NCI-H146 treated with DMSO at 0.1 percent for 48 hours (cell line): ENCODE results near the gene HSPB8.

Source experiments
- DNase-seq: peaks from one replicate; lab custom pipeline; 2025; ENCODE audit not compliant: unreplicated experiment; lab: John Stamatoyannopoulos, UW

Gene HSPB8

GRCh38 chr12:119169150-119169549 lies 9.6 kb upstream of the HSPB8 start:
- no peak for DNase-seq

DNA sequence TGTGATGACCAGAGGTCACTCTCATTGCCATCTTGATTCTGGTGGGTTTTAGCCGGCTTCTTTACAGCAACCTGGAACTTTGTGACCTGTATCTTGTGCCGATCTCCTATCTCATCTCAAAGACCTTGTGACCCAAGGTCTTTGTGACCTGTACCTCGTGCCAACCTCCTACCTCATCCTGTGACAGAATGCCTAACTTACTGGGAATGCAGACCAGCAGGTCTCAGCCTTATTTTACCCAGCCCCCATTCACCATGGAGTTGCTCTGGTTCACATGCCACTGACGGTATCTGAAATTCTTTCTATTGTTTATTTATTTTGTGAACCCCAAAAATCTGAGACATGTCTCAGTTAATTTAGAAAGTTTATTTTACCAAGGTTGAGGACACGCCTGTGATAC lies 7.4 kb upstream of the HSPB8 start:
- no peak for DNase-seq

DNA sequence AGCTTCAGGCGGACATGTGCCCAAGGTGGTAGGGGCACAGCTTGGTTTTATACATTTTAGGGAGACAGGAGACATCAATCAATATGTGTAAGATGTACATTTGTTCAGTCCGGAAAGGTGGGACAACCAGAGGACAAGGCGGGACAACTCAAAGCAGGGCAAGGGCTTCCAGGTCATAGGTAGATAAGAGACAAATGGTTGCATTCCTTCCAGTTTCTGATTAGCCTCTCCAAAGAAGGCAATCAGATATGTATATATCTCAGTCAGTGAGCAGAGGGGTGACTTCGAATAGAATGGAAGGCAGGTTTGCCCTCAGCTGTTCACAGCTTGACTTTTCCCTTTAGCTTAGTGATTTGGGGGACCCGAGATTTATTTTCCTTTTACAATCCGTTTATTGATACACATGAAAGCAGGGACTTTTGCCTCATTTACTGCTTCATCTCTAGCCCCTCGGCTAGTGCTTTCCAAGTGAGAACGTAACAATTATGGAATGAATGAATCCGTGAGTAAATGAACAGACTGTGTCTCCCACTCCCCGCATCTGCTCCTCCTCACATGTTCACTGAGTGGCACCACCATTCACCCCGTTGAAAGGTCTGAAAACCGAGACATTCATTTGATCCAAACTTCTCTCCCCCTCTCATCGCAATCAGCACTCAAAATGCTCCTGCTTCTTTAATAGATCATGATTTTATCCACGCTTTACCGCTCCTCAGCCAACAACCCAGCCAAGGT lies 6.9 kb upstream of the HSPB8 start:
- DNase-seq: no peak

DNA sequence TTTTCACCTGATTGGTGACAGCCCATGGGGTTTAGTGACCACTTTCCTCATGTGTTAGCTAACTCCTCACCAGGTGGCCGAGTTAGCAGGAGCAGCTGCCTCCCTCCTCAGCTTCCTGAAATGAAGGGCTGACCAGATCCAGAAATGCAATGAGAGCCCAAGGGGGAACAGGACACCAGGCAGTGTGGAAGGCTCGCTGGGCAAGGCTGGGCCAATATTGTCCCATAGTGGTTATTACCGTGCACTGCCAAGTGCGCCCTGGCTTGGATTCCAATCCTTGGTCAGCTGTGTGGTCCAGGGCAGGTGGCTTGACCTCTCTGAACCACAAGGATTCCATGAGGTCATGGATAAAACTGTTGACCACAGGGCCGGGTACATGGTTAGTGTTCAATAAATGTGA lies 3.6 kb upstream of the HSPB8 start:
- no peak for DNase-seq

- DNase-seq: peak; percentile 59
Measured at GRCh38 chr12:119176267-119177055, 2.3 kb upstream of the HSPB8 start.

- no peak for DNase-seq
Measured at GRCh38 chr12:119177056-119177325, 1.7 kb upstream of the HSPB8 start.

DNA sequence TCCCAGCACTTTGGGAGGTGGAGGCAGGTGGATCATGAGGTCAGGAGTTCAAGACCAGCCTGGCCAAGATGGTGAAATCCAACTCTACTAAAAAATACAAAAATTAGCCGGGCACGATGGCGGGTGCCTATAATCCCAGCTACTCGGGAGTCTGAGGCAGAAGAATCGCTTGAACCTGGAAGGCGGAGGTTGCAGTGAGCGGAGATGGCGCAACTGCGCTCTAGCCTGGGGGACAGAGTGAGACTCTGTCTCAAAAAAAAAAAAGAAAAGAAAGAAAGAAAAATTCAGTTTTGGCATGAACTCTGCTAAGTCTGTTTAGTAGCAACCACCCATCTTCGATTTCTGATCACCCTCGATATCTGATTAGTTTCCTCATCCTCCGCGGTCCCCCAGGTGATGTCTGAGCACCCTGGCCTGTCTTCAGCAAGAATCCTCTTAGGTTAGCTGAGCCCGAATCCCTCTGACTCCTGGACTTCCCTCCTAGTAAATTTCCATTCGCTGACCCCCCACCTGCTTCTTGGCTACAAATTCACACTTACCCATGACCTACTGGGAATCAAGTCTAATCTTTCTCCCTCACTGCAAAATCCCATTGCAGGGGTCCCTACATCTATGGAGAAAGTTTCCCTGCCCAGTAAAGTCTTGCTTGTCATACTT lies 879 bp upstream of the HSPB8 start:
- DNase-seq: no peak

DNA sequence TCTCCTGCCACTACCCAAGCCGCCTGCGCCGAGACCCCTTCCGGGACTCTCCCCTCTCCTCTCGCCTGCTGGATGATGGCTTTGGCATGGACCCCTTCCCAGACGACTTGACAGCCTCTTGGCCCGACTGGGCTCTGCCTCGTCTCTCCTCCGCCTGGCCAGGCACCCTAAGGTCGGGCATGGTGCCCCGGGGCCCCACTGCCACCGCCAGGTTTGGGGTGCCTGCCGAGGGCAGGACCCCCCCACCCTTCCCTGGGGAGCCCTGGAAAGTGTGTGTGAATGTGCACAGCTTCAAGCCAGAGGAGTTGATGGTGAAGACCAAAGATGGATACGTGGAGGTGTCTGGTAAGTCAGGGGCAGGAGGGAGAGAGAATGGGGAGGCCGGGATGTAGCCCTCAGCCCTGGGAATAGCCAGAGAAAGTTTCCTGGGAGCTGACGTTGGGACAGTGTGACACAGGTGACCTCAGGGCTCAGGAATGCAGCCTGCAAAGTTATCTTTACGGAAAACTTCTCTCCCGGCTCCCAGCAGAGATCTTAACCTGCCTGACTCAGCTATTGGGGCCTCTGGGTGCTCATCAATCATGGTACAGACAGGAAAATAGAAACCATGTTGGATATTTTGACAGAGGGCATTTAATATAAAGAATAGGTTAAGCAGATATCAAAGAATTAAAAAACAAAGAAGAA lies 747 bp downstream of the HSPB8 start:
- DNase-seq: no peak

DNA sequence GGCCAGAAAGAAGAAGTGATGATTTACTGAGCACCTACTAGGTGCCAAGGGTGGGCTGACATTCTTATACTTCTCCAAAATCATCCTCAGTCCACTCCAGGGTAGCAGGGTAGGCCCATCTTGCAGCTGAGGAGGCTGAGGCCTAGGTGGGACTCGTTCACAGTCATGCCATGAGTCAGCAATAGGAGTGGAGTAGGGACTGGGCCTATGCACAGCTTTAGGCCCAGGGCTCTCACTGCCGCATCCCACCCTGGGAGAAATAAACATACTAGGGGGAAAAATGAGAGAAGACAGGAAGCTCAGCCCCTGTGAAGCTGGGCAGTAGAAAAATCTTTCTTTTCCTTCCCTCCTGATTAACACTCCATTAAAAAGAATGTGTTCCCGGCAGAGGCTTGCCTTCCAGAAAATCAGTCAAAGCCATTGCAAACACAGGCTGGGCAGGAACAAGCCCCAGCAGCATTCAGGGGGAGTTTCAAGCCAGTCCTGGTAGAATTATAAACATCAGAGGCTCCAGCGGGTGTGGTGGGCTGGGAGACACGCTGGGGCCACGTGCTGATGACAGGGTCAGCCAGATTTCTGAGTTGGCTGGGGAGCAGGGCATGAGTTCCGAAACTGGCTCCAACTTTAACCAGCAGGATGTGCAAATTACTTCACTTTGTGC lies 1.8 kb downstream of the HSPB8 start:
- no peak for DNase-seq

DNA sequence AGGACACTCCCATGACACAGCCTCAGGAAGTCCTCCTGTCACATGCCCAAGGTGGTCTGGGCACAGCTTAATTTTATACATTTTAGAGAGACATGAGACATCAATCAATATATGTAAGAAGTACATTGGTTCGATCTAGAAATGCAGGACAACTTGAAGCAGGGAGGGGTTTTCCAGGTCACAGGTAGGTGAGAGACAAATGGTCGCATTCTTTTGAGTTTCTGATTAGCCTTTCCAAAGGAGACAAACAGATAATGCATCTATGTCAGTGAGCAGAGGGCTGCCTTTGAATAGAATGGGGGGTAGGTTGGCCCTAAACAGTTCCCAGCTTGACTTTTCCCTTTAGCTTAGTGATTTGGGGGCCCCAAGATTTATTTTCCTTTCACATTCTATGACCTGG lies 2.5 kb downstream of the HSPB8 start:
- no peak for DNase-seq

GRCh38 chr12:119181944-119182343 lies 3.2 kb downstream of the HSPB8 start:
- DNase-seq: no peak

- DNase-seq: no peak
Measured at GRCh38 chr12:119182701-119183493, 4.2 kb downstream of the HSPB8 start.

DNA sequence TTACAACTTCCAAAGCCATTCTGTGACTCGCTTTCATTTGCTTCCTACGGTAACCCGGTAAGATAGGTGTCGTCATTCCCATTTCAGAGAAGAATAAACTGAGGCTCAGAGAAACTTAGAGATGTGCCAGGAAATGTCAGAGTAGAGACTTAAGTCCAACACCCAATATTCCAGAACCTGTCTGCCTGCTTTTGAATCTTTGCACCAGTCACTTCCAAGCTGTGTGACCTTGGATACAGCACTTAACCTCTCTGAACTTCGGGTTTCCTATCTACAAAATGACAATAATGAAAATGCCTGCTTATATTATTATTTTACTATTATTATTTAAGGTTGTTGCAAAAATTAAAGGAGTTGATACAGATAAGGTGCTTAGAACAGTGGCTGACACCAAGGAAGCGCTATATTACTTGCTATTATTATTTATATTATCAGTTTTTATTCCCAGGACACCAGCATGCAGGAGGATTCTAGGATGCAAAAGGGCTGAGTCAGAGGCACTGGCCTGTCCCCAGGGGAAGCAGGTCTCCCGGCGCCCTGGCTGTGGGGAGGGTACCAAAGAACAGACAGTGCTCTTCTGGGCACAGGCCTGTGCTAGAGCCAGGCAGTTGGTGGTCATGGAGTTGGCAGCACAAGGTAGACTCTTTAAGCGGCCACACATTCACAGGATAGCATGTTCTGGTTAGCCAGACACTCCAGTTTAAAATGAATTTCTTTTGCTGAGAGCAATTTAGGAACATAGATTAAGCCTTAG lies 5.4 kb downstream of the HSPB8 start:
- no peak for DNase-seq

DNA sequence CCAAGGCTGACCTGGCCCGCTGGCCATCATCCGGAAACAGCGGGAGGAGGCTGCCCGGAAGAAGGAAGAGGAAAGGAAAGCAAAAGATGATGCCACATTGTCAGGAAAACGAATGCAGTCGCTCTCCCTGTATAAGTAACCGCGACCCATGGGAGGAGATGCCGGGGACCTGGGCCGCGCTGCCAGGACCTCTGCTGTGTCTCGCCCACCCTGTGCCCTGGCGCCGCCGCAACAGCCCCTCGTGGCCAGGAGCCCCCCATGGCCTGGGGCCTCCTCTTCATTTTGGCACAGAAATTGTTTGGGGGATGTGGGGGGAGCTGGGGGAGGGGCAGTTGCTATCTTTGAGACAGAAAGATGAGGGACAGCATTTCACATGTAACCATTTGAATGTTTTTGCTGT lies 16.5 kb downstream of the HSPB8 start:
- no peak for DNase-seq

GRCh38 chr12:119198440-119198839 lies 19.7 kb downstream of the HSPB8 start:
- no peak for DNase-seq

DNA sequence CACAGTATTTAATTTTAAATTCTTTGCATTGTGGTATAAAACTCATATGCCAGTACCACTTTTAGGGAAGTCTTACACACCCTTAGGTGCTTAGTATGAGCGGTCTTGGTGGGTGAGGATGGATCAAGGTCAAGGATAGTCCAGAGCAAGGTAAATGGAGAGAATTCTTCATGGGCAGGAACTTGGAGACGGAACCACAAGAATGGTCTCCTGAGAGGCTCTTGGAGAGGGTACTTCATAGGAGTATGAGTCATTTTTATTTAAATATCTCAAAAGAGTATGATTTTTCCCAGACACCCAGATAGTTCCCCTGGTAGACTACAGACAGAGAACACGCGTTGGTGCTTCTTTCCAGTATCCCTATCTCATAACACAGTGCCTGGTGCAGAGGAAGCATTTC lies 21.9 kb downstream of the HSPB8 start:
- no peak for DNase-seq

DNA sequence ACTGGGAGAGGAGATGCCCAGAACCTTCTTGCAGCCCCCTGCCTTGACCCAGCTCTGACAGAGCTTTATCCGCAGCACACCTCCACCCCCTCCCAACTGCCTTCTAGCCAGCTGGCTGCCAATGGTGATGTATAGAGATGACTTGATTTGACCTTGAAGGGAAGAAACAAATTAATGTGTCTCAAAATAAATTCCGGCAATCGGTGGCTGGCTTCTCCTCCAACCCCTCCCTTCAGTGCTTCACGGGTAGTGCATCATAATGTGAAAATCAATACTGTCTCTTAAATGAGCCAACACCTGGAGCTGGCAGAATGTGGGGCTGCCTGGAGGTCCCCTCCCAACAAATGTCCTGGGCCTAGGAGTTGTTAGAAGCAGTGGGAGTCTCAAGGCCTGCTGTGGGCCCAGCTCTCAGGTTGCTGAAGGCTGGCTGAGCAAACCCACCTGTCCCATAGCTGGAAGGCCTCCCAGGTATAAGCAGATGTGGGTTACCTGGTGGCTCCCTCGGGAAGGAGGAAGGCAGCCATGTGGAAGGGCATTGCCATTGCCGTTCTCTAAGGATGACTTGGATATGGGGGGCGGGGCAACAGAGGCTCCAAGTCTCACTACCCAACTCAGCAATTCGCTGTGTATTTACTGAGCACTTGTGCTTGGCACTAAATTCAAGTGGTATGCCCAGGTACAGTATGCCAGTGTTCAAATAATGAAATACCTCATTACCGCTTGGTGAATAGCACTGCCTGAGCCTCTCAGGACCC lies 23.2 kb downstream of the HSPB8 start:
- peak; percentile 81 for DNase-seq

DNA sequence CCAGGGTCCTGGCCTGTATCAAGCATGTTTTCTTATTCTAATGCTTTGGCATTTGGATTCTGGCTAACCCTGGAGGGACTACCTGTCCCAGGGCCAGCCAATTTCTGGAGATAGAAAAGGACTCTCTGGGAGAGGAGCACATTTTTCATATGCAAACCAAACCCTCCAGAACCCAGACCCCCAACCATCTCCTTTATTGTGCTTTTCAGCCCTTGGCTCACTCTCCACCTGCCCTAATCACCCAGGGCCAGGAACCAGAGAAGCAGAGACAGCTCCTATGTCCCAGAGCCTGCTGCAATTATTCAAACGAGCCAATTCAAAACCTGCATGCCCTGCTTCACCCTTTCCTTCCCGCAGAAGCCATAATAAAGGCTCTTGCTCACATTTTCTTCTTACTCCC lies 23.8 kb downstream of the HSPB8 start:
- DNase-seq: no peak

DNA sequence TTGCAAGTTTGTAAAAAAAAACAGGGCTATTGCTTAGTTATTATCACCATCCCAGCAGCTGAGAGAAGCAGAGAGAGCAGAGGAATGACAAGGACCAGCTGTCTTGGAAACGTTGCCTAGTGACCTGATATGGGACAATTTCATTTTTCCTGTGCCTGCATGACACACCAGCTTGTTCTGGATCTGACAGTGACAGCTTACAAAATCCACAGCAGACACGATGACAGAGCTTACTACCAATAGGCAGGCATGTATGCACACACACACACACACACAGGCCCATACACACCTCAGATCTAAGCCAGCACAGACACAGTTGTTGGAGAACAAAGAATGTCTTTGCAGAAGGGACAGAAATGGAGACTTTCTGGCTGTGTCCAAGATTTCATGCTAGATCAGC lies 25.4 kb downstream of the HSPB8 start:
- no peak for DNase-seq
